GM19395 (cell line): ENCODE measurements around the gene CPSF3.

Experiments
- ATAC-seq: cut with Tn5 transposase; IDR thresholded peaks from one replicate; pipeline ENCODE4 v1.9.1; 2021; ENCODE audit warnings: mild to moderate bottlenecking, moderate library complexity; ENCODE audit not compliant: unreplicated experiment

Gene CPSF3

DNA sequence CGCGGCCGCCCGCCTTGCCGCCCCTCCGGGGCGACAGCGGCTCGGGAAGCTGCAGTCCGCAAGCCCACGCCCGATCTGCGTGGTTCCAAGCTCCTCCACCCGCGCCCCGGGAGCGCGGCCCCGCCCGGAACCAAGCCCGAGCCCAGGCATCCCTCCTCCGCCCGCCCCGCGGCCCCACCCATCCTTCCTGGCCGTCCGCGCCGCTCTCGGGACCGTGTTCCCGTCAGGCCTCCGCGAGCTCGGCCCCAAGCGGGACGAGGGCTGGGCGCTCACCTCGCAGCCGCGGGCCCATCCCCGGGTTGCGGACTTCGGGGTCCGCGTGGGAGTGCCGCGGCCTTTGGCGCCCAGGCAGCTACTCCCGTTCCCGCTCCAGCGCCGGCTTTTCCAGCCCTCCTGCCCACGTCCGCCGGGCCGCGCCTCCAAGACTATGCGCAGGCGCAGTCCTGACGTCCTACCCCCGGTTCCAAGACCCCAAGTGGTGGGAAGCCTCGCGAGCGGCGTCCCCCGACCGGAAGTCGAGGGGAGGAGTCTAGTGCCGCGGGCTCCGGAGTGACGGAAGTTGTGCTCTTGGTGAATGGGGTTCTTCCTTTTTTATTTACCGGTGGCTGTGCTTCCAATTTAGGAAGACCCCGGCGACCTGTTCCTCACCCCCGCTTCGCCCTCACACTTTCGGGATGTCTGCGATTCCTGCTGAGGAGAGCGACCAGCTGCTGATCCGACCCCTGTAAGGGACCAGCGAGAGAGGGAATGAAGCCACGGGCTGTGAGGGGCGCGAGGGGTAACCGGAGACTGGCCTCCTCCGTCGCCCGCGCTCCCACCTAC lies at the start of gene CPSF3, which contains the start of gene ITGB1BP1:
Gene CPSF3 (plus strand): TSS at position 555 of the 822 bp plus-strand sequence. CDS start 120 bp downstream, at position 675.
Gene ITGB1BP1 (minus strand): TSS at position 429 of the 822 bp plus-strand sequence. CDS start 4,831 bp downstream, outside the sequence.
- peak; percentile 84 for ATAC-seq

DNA sequence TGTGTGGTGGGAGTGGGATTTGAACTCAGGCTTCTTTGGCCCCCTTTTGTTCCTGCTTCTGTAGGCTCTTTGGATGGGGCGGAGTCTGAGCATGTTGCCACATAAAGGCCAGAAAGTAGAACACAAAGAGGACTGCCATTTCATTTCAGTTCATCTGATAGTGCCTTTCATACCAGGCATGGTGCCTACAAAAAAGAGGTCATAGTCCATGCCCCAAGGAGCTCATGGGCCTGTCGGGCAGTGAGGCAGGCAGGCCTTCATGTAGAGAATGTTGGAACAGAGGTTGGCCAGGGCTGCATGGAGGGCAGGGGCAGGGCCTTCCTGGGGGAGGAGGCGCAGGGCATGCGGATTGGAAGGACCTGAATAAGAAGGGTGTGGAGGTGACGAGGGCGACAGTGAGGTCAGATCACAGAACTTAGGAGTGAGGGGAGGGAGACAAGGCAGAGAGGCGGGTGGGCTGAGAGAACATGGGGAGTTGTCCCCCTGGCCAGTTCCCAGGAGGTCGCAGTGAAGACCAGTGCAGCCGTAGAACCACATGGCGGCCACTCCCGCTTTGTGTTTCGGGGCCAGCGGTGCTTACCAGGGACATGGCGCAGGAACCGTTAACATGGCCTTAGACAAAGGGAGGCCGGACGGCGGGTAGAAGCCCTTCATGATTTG lies 49.3 kb upstream of the CPSF3 start:
- ATAC-seq: no peak

DNA sequence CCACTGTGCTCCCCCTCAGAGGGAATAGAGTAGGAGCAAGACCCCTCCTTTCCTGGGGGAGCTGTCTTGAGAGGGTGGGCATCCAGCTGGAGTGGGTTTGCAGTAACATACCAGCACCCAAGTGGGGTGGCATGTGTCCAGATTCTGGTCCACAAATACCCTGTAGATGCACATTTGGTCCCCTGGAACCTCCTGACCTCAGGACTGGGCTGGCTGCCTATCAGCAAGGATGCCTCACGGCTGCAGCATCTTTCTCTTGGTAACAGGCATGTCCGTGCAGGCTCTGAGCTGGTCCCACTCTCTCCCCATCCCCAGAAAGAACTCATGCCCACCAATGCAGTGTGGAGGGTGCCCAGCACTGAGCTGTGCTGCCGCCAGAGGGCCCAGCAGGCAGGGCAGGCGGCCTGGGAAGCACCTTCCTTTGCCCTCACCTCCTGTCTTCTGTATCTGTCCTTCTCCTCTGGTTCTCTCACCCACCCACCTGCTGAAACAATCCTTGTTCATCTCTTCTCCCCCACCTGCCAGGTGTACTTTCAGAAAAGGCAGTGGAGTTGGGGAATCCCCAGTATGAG lies 47.5 kb upstream of the CPSF3 start:
- ATAC-seq: no peak

DNA sequence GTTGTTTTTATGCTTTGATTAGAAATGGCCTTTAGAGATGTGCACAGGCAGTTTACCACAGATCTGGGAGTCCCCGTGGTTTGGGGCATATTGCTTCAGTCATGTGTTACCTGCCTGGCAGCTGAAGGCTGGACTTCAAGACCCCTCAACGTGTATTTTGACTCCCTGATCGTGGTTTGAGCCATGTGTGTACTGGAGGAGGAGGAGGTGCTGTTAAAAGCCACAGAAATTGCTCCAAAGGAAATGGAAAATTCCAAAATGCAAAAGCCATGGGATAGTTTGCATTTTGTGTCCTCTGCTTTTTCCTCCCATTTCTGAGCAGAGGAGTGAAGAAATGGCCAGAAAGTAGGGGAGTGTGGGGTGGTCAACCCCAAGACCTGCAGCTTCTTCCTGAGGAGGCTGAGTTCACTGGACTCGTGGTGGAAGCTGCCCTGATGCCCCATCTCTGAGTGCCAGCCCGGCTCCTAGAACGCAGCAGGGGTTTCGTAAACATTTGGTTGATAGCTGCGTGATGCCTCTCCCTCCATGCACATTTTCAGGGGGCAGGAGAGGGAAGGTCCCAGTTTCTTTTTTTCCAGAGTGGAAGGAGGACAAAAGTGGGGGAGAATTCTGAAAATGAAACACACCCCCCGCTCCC lies 45.9 kb upstream of the CPSF3 start:
- ATAC-seq: no peak

DNA sequence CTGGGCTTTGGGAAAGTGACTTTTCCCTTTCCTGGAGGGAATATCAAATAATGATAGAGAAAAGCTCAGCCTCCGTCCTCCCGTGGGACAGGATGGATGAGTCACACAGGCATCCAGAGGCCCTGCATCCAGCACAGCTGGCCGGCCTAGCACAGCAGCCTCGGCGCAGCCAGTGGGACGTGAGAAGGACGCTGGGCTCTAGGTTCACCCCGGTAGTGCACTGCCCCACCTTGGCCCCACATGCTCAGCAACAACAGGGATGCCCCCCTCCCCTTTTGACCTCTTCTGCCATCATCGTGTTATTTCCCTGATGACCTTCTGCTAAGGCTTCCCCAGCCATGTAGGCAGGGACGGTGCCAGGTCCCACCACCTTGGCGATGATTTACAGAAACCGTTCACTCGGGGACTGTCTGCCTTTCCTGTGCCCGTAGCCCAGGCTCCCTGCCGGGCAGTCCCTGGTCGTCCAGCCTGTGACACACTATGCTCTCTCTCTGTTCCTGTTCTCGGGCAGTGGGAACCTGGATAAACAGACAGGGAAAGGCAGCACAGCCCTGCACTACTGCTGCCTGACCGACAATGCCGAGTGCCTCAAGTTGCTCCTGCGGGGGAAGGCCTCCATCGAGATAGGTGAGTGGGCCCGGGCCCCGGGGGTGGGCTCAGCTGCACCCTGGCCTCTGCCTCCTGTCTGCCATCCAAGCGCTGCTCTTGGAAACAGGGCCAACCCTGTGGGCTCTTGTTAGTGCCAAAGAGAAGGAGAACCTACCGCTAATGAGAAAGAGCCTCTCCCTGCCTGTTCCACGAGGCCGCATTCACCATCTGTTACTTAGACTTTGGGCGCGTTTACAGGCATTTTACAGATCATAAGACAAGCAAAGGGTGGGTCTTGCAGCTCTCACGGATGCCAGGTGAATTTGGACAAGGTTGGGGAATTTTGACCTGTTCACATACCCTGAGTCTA lies 44.7 kb upstream of the CPSF3 start:
- ATAC-seq: no peak

DNA sequence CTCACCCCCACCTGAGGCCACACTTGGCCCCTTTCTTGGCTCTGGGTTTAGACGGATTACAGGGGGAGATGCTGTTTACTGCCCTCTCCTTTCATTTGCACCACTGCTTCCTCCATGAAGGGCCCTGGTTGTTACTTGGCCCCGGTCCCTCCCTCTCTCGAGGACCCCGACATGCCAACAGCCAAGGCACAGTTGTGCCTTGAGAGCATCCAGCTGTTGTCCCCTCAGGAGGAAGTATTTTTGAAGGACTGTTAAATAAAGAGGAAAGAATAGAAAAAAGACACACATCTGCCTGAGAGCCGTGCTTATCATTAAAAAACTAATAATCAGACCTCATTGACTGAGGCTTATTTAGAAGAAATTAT lies 44.1 kb upstream of the CPSF3 start:
- no peak for ATAC-seq

DNA sequence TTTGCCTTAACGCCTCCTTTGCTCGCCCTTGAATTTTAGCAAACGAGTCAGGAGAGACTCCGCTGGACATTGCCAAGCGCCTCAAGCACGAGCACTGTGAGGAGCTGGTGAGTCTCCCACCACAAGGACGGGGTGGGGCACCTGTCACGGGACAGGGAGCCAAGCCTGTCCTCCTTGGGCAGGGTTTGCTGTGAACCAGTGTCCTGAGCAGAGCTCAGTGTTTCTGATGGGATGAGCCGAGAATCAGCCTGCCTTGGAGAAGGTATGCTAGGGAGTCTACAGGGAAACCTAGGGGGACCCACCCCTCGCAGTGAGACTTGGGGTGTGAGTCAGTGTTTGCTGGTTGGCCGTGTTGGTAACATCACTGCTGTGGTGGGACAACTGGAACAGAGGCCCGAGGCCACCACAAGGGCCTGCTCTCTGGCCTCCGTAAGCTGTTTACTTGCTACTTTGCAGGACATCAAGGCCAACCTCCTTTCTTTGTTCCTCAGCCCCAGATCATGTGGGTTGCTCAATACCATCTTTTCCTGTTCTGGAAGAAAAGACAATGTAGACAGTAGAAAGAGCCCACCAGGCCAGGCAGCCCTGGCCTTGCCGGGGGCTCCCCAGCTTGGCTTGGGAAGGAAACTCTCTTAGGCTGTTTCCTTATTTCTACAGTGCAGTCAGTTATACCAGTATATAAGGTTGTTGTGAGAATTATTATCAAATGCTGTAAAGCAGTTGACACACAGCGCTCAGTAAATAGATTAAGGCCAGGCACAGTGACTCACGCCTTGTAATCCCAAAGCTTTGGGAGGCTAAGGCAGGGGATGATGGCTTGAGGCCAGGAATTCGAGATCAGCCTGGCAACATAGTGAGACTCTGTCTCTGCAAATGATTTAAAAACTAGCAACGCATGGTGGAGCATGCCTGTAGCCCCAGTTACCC lies 42.5 kb upstream of the CPSF3 start:
- no peak for ATAC-seq

DNA sequence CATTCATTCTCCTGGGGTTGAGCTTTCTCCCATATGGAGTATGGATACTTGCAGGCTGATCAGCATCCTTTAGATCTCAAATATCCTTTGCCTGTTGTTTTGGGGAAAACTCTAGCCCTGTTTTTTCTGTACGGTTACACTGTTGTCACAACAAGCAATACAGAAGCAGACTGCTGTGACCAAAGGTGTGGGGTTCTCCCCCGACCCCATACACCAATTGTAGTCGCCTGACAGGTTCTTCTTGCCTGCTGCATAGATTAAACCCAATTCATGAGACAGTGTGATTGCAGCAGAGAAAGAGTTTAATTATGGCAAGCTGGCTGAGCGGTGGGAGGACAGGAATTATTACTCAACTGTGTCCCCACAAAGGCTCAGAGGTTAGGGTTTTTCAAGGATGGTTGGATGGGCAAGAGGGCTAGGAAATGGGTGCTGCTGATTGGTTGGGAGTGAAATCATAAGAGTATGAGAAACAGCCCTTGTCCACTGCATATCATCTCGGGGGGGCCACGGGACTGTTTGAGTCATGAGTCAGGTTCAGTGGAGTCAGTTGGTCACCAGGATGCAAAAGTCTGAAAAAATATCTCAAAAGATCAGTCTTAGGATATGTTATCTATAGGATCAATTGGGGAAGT lies 40.7 kb upstream of the CPSF3 start:
- ATAC-seq: no peak

DNA sequence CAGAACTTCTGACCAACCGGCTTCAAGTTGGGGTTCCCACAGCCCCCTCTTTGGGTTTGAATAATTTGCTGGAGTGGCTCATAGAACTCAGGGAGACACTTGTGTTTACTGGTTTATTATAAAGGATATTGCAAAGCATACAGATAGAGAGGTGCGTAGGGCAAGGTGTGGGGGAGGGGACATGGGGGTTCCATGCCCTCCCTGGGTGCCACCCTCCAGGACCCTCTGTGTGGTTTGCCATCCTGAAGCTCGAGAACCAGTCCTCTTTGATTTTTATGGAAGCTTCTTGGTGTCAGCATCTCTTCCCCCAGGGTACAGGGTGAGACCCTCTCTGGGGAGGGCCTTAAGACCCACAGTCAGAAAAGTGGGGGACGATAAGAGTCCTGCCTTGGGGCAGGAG lies 38.9 kb upstream of the CPSF3 start:
- no peak for ATAC-seq

DNA sequence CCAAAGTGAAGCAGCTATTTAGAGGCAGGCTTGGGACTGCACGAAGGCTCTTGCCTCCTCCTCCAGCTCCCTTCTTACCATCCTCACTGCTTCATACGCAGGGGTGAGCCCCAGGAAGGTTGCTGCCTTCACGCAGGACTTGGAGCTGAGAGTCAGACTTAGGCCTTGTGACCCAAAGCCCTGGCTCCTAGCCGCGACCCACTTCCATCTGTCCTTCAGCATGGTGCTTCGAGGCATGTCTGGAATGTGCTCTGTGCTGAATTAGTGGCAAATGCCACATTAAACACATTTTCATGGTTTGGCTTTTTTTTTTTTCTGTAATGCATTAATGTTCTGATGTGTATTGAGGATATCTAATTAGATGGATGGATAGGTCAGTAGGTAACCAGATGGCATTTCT lies 37.6 kb upstream of the CPSF3 start:
- no peak for ATAC-seq

DNA sequence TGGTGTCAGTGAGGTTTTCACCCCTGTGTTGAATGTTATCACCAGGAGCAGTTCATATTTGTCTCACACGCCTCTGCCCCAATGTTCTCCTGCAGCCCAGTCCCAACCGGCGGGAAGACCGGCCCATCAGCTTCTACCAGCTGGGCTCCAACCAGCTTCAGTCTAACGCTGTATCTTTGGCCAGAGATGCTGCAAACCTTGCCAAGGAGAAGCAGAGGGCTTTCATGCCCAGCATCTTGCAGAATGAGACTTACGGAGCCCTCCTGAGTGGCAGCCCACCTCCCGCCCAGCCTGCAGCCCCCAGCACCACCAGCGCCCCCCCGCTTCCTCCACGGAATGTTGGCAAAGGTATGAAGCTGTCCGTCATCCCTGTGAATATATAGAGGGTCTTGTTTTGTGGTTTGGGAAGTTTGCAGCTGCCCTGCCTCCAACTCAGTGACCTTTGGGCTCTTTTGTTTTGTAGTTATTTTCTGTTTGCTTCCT lies 35.2 kb upstream of the CPSF3 start:
- no peak for ATAC-seq

DNA sequence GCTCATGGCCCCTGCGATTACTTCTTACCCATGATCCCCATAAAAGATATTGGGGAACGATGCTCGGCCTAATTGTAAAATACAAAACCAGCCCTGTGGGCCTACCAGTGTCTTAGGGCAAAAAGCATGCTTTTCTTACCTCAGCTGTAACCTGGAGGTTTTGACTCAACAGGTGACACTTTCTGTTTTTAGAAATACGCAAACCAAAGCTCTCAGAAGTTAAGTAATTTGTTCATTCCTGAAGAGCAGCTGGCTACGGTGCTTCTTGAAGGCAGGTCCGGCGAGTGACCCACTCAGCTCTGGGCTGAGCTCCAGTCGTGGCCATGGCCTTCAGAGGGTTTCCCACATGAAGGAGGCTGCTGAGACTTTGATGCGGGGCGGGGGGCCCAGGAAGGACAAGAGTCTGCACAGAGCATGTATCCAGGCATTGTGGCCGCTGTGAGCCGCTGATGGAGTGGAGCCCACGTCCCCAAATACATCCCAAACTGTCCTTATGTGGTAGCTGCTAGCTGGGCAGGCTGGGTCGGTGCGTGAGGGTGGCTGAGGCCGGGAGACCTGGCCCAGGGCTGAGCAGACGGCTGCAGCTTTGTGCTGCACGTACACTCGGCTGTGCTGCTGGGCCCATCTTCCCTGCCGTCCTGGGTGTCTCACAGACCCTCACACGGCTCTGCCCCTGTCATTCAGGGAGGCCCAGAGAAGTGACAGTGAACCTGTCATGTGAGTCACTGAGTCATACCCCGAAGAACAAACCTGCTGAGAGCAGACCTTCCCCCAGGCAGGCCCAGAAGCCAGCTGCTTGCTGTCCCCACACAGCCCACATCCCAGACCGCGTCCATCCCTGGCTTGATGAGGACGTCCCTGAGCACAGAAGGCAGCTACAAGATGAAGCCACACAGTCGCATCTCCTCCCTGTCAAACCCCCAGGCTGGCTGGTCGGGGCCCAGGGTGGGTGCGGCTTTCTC lies 34.2 kb upstream of the CPSF3 start:
- no peak for ATAC-seq

DNA sequence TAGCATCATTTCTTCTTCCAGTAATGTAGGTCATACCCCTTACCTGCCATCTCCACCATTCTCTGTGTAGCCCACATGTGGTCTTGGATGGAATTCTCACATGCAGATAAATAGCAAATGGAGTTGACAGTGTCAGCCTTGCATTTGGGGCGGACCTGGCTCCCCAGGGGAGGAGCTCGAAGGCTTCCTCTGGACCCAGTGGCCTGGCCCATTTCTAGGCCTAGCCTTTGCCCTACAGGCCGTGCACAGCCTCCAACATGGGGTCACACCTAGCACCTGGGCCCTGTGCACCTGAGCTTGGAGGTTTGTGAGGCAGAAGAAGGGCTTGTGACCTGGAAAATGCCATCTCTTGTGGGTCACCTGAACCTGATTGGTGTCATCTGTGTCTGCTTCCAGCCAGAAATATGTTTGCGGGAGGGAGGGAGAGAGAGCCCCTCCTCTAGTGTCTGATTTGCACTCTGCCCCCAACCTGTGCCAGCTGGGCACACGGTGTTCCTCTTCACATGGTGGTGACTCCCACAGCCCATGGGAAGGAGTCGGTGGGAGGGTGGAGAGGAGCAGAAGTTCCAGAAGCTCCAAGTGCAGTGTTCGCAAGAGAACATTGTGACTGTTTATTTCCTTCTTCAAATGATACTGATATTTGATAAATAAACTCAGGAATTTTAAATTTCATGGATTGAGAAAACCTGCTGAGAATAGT lies 33.2 kb upstream of the CPSF3 start:
- ATAC-seq: no peak

DNA sequence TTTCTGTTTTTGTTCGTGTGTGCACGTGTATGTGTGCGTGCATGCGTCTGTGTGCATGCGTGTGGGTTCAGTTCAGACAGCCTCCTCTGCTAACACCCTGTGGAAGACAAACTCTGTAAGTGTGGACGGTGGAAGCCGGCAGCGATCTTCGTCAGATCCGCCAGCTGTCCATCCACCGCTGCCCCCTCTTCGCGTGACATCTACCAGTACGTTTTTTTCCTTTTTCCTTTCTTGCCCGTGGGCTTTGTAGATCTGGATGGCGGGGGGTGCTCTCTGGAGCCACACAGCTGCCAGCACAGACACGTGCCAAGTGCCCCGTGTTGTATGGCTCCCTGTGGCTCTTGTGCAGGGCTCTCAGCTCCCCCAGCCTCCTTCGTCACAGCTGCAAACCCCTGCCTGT lies 32.5 kb upstream of the CPSF3 start:
- no peak for ATAC-seq

DNA sequence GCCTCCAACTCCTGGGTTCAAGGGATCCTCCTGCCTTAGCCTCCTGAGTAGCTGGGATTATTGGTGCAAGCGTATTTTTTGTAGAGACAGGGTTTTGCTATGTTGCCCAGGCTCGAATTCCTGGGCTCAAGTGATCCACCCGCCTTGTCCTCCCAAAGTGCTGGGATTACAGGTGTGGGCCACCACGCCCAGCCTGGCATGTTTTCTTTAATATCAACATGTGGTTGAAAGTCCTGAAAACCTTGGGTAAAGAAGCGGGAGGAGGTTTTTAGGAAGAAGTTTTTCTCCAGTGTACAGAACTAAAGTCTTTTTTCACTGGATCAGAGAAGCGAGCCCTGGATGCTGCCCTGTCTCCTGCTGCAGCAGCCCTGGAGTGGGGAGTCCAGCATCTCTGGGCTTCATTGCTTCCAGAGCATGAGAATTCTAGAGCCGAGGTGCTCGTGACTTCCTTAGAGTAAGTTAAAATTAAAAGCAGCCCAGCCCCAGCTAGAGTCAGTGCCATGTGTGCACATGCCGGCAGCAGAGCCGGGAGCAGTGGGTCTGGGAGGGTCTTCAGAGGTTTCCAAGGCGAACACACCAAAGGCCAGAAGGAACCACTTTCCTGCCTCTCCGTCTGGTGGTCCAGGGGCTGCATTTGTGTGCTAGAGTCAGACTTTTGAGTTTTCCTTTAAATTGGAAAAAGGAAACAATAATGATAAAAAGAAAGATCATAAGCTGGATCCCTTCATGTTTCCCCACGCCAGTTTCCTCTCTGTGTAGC lies 31.3 kb upstream of the CPSF3 start:
- no peak for ATAC-seq
